Measurements from ENCODE around the gene MMD. TPM values are rescaled to one million over a fixed set of nuclear protein-coding genes. Genes with fewer than 3 reads are reported as not detected.

MMD gene
- total RNA-seq, 1 experiment from 2014 or later: 19.2 TPM

GRCh38 chr17:55442953-55443683, 21.5 kb upstream of the MMD start:
- no TSS peak for BruUV-seq (replicated peaks)
- CTCF ChIA-PET: interaction anchor here (1.3 kb wide), 1 partner anchor 9 kb away, joined by 4 read pairs; no protein-coding TSS in a partner anchor
- TF ChIP-seq CTCF (IDR thresholded peaks at IDR 0.05; ENCODE audit: unreplicated experiment): no peak
- Mint-ChIP-seq H3K9me3 (ENCODE audit: low read depth, unreplicated experiment) (no peaks in the 10 kb centered on the region), H3K4me1 (ENCODE audit: low read depth, unreplicated experiment) (peaks cover 13% of the 10 kb centered on the region), H3K36me3 (ENCODE audit: insufficient read depth, unreplicated experiment) (no peaks in the 10 kb centered on the region), H3K27me3 (ENCODE audit: unreplicated experiment) (no peaks in the 10 kb centered on the region), H3K4me3 (ENCODE audit: low read depth, unreplicated experiment) (no peak overlapping the region), H3K27ac (ENCODE audit: unreplicated experiment) (no peak overlapping the region)
- DNase-seq: no peak
- intact Hi-C loops (cut with micrococcal nuclease; ENCODE audit: unreplicated experiment): no loop called here

GRCh38 chr17:55442462-55442861, 20.8 kb upstream of the MMD start:
- Mint-ChIP-seq H3K4me1 (ENCODE audit: low read depth, unreplicated experiment) (peaks cover 16% of the 10 kb centered on the region), H3K9me3 (ENCODE audit: low read depth, unreplicated experiment) (no peaks in the 10 kb centered on the region), H3K27ac (ENCODE audit: unreplicated experiment) (no peak overlapping the region), H3K27me3 (ENCODE audit: unreplicated experiment) (no peaks in the 10 kb centered on the region), H3K36me3 (ENCODE audit: insufficient read depth, unreplicated experiment) (no peaks in the 10 kb centered on the region), H3K4me3 (ENCODE audit: low read depth, unreplicated experiment) (no peak overlapping the region)
- no TSS peak for BruUV-seq (replicated peaks)
- CTCF ChIA-PET: interaction anchor here (1.3 kb wide), 1 partner anchor 9 kb away, joined by 4 read pairs; no protein-coding TSS in a partner anchor
- intact Hi-C loops (cut with micrococcal nuclease; ENCODE audit: unreplicated experiment): no loop called here
- no peak for TF ChIP-seq CTCF (IDR thresholded peaks at IDR 0.05; ENCODE audit: unreplicated experiment)
- no peak for DNase-seq

- H3K27ac Mint-ChIP-seq (ENCODE audit: unreplicated experiment): no peak overlapping the region
- intact Hi-C loops (cut with micrococcal nuclease; ENCODE audit: unreplicated experiment): no loop called here
- no TSS peak for BruUV-seq (replicated peaks)
- TF ChIP-seq CTCF (IDR thresholded peaks at IDR 0.05; ENCODE audit: unreplicated experiment): no peak
- H3K4me1 Mint-ChIP-seq (ENCODE audit: low read depth, unreplicated experiment): peaks cover 25% of the 10 kb centered on the region
- DNase-seq: no peak
- no peaks in the 10 kb centered on the region for H3K27me3 Mint-ChIP-seq (ENCODE audit: unreplicated experiment)
- CTCF ChIA-PET: interaction anchor here (1.0 to 1.3 kb wide), 2 partner anchors 8 to 309 kb away, joined by 3 to 4 read pairs; partner anchors contain the start of gene PCTP
- H3K4me3 Mint-ChIP-seq (ENCODE audit: low read depth, unreplicated experiment): no peak overlapping the region
- no peaks in the 10 kb centered on the region for H3K36me3 Mint-ChIP-seq (ENCODE audit: insufficient read depth, unreplicated experiment)
- H3K9me3 Mint-ChIP-seq (ENCODE audit: low read depth, unreplicated experiment): no peaks in the 10 kb centered on the region
These were observed 19.9 kb upstream of the MMD start for GRCh38 chr17:55441544-55441943.

GRCh38 chr17:55440391-55440790, 18.8 kb upstream of the MMD start:
- BruUV-seq (replicated peaks): no TSS peak
- TF ChIP-seq CTCF (IDR thresholded peaks at IDR 0.05; ENCODE audit: unreplicated experiment): no peak
- Mint-ChIP-seq H3K27ac (ENCODE audit: unreplicated experiment) (no peak overlapping the region), H3K4me3 (ENCODE audit: low read depth, unreplicated experiment) (no peak overlapping the region), H3K9me3 (ENCODE audit: low read depth, unreplicated experiment) (no peaks in the 10 kb centered on the region), H3K36me3 (ENCODE audit: insufficient read depth, unreplicated experiment) (no peaks in the 10 kb centered on the region), H3K4me1 (ENCODE audit: low read depth, unreplicated experiment) (peaks cover 30% of the 10 kb centered on the region), H3K27me3 (ENCODE audit: unreplicated experiment) (no peaks in the 10 kb centered on the region)
- DNase-seq: no peak
- CTCF ChIA-PET: no interaction called here
- intact Hi-C loops (cut with micrococcal nuclease; ENCODE audit: unreplicated experiment): no loop called here
